Ascending aorta (tissue), 2 donors: ENCODE data around the gene AKAP7. TPM values are rescaled to one million over a fixed set of nuclear protein-coding genes. Genes with fewer than 3 reads are reported as not detected.
A peak's percentile ranks its signal among the peaks of the same experiment; 100 is the strongest.

ENCODE experiments used
- DNase-seq, 2 donors: peaks; one replicate each; pipeline ENCODE4 v3.0.0-alpha.2; 2019; ENCODE audit warnings: low spot score in 2 of 2
- H3K27ac ChIP-seq, 2 donors: fragments of 200-600 bp; sonication (generic); one replicate each; pipeline ENCODE4 v1.5.1; 2016 to 2017; ENCODE audit warnings: mild to moderate bottlenecking in 1 of 2
- H3K27me3 ChIP-seq: fragments of 200-600 bp; sonication (generic); one replicate; pipeline ENCODE4 v1.5.1; 2017
- H3K36me3 ChIP-seq, 2 donors: fragments of 200-600 bp; sonication (generic); one replicate each; pipeline ENCODE4 v1.5.1; 2016
- H3K4me1 ChIP-seq, 2 donors: fragments of 200-600 bp; sonication (generic); one replicate each; pipeline ENCODE4 v1.5.1; 2016 to 2017; ENCODE audit warnings: mild to moderate bottlenecking in 1 of 2
- H3K4me3 ChIP-seq, 2 donors: fragments of 200-600 bp; sonication (generic); one replicate each; pipeline ENCODE4 v1.5.1; 2016 to 2017; ENCODE audit warnings: mild to moderate bottlenecking in 1 of 2
- H3K9me3 ChIP-seq, 2 donors: fragments of 200-600 bp; sonication (generic); one replicate each; pipeline ENCODE4 v1.5.1; 2016
- intact Hi-C: fragments of 100-400 bp; cut with DNase I; formaldehyde crosslinking; loops from one replicate; pipeline ENCODE4 v1.15.1; 2023
- total RNA-seq: library from RNA; depleted of rRNA; stranded (reverse); fragments of >200 nt; gene quantifications from one replicate; pipeline ENCODE4 v1.1.0, GENCODE V29; 2016
- TF ChIP-seq, protein P1 (sequence below), 3 experiments: fragments of 200-600 bp in 2 of 3; fragments of 450-650 bp in 1 of 3; sonication (generic) in 2 of 3; IDR thresholded peaks; one replicate each; pipeline ENCODE4 v1.5.1; 2016 to 2019; ENCODE audit warnings: antibody characterized with exemption in 3 of 3, mild to moderate bottlenecking in 1 of 3, moderate library complexity in 1 of 3

Gene AKAP7
- total RNA-seq, 1 donor from 2014 or later = 1.3 TPM

DNA sequence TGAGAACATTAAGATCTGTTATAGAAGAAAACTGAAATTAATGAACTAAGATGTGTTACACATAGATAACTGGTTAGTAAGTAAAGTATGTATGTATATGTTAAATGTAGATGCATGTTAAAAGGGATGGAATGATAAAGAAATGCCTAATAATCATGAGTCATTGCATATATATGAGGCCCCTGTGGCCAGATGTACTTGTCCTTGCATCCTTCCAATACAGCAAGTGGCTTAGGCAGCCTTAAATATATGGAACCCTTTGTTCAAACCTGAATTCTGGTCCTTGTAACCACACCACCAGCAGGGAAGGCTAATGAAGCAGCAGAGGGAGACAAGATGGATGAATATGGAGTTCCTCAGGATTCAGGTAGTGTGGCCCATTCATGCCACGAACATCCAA, 9.8 kb upstream of the AKAP7 start:
- Histone ChIP-seq H3K27me3 (no peaks in the 10 kb centered on the region), H3K27ac (no peak overlapping the region), H3K4me1 (no peaks in the 10 kb centered on the region), H3K9me3 (no peaks in the 10 kb centered on the region), H3K4me3 (no peak overlapping the region), H3K36me3 (no peaks in the 10 kb centered on the region)
- TF ChIP-seq, protein P1, sequence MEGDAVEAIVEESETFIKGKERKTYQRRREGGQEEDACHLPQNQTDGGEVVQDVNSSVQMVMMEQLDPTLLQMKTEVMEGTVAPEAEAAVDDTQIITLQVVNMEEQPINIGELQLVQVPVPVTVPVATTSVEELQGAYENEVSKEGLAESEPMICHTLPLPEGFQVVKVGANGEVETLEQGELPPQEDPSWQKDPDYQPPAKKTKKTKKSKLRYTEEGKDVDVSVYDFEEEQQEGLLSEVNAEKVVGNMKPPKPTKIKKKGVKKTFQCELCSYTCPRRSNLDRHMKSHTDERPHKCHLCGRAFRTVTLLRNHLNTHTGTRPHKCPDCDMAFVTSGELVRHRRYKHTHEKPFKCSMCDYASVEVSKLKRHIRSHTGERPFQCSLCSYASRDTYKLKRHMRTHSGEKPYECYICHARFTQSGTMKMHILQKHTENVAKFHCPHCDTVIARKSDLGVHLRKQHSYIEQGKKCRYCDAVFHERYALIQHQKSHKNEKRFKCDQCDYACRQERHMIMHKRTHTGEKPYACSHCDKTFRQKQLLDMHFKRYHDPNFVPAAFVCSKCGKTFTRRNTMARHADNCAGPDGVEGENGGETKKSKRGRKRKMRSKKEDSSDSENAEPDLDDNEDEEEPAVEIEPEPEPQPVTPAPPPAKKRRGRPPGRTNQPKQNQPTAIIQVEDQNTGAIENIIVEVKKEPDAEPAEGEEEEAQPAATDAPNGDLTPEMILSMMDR (IDR thresholded peaks at IDR 0.05) = no peak
- no peak for DNase-seq
- intact Hi-C loops = no loop called here

DNA sequence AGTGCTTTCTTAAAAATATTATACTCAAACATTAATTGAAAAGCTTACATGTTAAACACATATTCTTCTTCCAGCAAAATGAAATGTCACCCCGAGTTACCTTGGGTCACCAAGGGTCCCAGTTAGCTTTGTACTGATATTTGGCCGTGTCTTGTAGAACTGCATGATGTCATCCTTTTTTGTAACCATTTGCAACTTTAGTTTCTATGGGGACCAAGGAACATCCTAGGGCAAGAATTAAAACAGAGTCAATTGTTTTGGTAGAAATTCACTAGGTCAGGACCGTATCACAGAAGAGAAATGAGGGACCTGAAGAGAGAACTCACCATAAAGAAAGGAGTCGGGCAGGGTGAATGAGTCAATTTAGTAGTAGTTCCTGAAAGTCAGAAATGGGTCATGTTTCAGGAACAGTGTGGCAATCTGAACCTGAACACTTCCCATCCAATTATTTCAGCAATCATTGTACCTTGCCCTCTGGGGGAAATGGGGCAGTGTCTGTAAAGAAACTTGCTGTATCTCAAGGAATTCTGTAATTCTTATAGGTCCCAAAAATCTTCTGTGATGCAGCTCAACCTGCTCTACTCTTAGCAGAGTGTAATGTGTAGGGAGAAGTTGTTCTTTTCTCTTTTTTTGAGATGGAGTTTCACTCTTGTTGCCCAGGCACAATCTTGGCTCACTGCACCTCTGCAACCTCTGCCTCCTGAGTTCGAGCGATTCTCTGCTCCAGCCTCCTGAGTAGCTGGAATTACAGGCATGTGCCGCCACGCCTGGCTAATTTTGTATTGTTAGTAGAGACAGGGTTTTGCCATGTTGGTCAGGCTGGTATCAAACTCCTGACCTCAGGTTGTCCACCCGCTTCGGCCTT, 5.3 kb upstream of the AKAP7 start:
- no peak for DNase-seq
- intact Hi-C loops = loop anchor here (10.0 kb wide), 2 partner anchors 445 to 1635 kb away; no protein-coding TSS in a partner anchor
- H3K27ac ChIP-seq = no peak overlapping the region
- no peak overlapping the region for H3K4me3 ChIP-seq
- H3K9me3 ChIP-seq = no peaks in the 10 kb centered on the region
- no peaks in the 10 kb centered on the region for H3K36me3 ChIP-seq
- H3K4me1 ChIP-seq = no peaks in the 10 kb centered on the region
- no peaks in the 10 kb centered on the region for H3K27me3 ChIP-seq
- TF ChIP-seq, protein P1 (IDR thresholded peaks at IDR 0.05) = no peak

- intact Hi-C loops = loop anchor here (10.0 kb wide), 2 partner anchors 446 to 1636 kb away; no protein-coding TSS in a partner anchor
- H3K9me3 ChIP-seq = no peaks in the 10 kb centered on the region
- H3K4me3 ChIP-seq = no peak overlapping the region
- no peak overlapping the region for H3K27ac ChIP-seq
- no peaks in the 10 kb centered on the region for H3K27me3 ChIP-seq
- TF ChIP-seq, protein P1 (IDR thresholded peaks at IDR 0.05) = no peak
- no peaks in the 10 kb centered on the region for H3K4me1 ChIP-seq
- DNase-seq = no peak
- no peaks in the 10 kb centered on the region for H3K36me3 ChIP-seq
These were observed 4.7 kb upstream of the AKAP7 start for GRCh38 chr6:131130554-131130940.

GRCh38 chr6:131132360-131132759, 2.9 kb upstream of the AKAP7 start:
- TF ChIP-seq, protein P1 (IDR thresholded peaks at IDR 0.05) = no peak
- no peak for DNase-seq
- Histone ChIP-seq H3K9me3 (no peaks in the 10 kb centered on the region), H3K27ac (no peak overlapping the region), H3K4me1 (no peaks in the 10 kb centered on the region), H3K36me3 (no peaks in the 10 kb centered on the region), H3K27me3 (no peaks in the 10 kb centered on the region), H3K4me3 (no peak overlapping the region)
- intact Hi-C loops = loop anchor here (10.0 kb wide), 2 partner anchors 448 to 1638 kb away; no protein-coding TSS in a partner anchor

GRCh38 chr6:131134220-131134979, 867 bp upstream of the AKAP7 start:
- no peaks in the 10 kb centered on the region for H3K27me3 ChIP-seq
- peak overlapping the region; percentile 83 to 98 for H3K4me3 ChIP-seq
- intact Hi-C loops = loop anchor here (10.0 kb wide), 2 partner anchors 450 to 1640 kb away; no protein-coding TSS in a partner anchor
- H3K27ac ChIP-seq = peak overlapping the region; percentile 87 to 94
- H3K9me3 ChIP-seq = no peaks in the 10 kb centered on the region
- no peaks in the 10 kb centered on the region for H3K36me3 ChIP-seq
- no peaks in the 10 kb centered on the region for H3K4me1 ChIP-seq
- TF ChIP-seq, protein P1 (IDR thresholded peaks at IDR 0.05) = no peak
- no peak for DNase-seq
